T-helper 2 cell treated with Interferon-gamma antibody and Interleukin-4, amounts not matched to agents 100 ng/mL and 5 ng/mL, for 36 hours (primary cell): Measurements from ENCODE around the gene PIP4K2A. TPM values are rescaled to one million over a fixed set of nuclear protein-coding genes. Genes with fewer than 3 reads are reported as not detected.
"Not testable (repeated sequence)": the region's sequence is repeated elsewhere in the genome, so short reads cannot be mapped to it uniquely, and the experiment has no call there.

Experiments used
- intact Hi-C: fragments of 100-400 bp; cut with micrococcal nuclease; formaldehyde crosslinking; loops from one replicate; pipeline ENCODE4 v1.15.1; 2023
- total RNA-seq: library from RNA; stranded (reverse); gene quantifications from 2 replicates; pipeline ENCODE4 v1.2.3, GENCODE V29; 2022

Gene PIP4K2A
- total RNA-seq, result 108 and 115 TPM in 2 replicates

DNA sequence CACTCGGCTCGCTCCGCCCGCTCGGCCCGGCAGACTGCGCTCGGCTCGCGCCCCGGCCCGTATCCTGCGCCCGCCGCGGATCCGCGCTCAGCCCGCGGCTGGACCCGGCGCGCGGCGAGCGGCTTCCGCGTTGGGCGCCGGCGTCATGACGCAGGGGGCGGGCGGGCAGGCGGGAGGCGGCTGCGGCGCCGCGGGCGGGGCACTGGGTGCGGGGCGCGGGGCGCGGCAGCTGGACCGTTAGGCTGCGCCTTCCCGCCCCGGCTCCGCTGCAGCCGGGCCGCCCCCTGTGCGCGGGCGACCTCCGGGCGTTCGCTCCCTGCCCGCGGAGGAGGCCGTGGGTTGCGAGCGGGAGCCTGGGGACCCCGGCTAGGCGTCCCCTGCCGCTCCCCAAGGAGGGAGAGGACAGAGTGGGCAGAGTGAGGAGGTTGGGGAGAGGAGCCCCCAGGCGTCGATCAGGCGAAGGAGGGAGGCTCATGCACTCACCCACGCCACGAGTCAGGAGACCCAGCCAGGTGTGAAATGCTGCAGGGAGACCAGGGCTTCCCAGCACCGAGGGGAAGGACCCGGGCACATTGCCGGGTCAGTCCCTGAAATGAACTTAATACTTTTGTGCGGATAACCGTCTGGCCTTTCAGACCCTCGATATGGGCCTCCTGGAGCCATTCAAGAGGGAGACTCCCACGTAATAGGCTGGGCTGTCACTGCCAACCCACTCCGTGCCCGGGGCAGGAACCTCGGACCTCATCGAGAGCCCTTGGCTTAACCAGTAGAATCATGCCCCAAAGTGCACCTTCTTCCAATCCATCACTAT is at the start of gene PIP4K2A:
Gene PIP4K2A (minus strand): TSS at position 100 of the 811 bp plus-strand sequence. CDS start 252 bp downstream, outside the sequence.
- intact Hi-C loops, result loop anchor here (1.0 to 10.0 kb wide), 9 partner anchors 32 to 712 kb away; partner anchors contain the start of genes BMI1, DNAJC1 and MSRB2

DNA sequence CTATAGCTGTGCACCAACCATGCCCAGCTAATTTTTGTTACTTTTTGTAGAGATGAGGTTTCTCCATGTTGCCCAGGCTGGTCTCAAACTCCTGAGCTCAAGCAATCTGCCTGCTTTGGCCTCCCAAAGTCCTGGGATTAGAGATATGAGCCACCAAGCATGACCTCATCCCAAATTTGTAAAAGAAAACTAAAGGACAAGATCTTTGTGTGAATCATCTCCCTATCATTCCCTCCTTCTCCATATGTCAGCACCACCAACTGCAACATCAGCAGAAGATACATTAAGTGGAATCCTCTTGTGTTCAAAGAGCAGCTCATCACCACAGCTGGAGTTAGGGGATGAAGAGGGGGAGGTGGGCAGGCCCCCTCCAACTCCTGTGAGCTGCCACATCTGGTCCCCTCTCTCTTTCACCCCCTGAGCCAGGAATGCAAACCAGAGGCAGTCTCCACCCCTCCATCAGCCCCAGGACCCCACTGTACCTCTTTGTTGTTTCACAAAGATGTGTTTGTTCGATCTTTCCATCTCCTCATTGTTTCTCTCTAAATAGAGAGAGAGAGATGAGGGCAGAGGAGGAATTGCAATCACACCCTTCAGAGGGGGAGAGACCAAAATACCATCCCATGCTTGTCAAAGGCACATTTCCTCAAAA is 47.3 kb upstream of the PIP4K2A start:
- intact Hi-C loops, result no loop called here

DNA sequence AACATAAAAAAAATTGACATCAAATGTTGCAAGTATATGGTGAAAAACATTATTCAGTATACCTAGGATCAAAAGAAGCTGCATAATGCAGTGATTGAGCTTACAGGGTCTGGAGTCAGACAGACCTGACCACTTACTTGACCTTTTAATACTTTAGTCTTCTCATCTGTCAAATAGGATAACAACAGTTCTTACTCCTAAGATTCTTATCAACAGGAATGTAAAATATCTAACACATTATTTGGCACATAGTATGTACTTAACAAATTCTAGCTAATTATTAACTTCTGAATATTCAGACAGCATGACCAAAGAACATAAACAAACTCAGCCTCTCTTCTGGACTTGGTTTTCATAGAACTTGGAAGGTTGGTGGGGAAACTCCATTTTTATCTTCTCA is 45.6 kb upstream of the PIP4K2A start:
- intact Hi-C loops, result no loop called here

DNA sequence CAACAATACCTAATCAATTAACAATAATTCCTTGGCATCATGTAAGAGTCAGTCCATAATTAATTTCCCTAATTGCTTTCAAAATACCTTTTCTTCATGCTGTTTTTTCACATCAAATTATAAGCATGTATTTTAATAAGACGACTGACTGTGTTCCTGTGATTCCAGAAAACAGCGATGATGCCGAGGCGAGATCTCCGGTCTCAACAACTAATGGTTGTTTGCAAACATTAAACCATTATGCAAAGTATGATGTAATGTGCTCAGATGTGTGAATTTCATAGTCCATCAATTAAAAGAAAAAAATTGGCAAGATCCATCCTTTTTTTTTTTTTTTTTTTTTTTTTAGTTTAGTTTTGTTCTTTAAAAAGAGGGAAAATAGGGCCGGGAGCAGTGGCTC is 44.5 kb upstream of the PIP4K2A start:
- intact Hi-C loops, result no loop called here

DNA sequence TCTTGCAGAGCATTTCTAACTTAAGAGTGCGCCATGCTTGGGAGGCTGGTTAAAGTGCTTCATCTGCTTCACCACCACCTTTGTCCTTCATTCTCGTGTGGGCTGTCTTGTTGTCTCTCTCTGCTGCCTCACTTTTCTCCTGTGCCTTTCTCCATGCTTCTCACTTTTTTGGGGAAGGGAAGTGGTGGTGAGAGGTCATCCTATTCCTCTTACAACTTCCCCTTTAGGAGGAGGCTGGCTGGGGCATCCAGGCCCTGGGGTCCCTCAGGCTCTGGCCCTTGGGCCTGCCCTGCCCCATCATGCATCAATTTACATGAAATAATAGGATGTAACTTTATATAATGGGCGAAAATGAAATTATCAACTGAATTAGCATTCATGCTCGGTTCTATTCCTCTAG is 39.9 kb upstream of the PIP4K2A start:
- intact Hi-C loops, result no loop called here

DNA sequence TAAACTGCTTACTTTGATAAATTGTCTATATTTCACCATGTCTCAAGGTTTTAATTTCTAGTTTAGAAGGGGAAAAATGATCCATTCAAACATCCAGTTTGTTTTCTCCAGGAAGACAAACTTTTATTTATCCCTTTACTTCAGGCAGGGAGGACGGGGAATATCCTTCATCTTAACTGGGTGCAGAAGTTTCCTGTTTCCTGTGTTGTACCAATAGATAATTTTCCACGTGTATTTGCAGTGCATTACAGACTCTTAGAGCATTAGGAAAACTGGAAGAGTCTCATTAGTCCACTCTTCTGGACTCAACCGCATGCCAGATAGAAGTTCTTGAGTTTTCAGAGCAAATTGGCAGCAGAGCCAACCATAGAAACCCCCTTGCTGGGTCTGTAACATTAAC is 39.4 kb upstream of the PIP4K2A start:
- intact Hi-C loops, result no loop called here

DNA sequence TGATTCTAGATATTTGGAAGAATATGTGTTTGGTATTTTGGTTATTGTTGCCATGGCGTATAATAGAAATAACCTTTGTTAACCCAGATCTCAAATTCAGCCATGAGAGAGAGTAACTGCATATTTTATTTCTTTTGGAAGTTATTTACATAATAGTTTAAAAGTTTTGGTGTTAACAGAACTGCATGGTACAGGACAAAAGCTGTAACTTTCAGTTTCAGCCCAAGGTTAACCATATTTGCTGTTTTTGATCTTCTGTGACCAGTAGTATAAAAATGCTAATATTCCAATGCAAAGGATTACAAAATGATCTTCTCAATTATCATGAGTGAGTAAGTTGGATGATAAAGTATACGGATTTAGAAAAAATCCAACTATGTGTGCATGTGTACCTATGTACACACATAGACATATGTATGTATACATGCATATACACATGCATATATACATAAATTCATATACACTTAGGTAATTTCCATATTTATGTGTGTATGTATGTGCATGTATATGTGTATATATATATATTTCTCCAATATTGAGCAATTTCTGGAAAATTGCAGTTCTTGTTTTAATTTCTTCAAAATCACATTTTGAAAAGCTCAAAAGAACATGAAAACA is 38.0 kb upstream of the PIP4K2A start:
- intact Hi-C loops, result no loop called here

DNA sequence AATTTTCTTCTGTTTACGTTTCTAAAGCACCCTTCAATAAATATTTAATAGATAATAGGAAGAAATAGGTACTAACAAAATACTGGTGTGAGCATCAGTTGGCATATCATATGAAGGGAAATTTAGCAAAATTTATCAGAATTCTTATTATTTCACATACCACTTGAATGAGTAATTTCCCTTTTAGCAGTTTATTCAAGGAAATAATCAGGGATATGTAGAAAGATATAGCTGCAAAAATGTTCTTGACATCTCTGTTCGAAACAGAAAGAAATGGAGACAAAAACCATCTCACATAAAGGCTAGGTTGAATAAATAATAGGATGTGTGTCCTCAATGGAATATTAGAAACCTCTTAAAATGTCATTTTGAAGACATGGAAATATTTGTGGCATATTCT is 35.8 kb upstream of the PIP4K2A start:
- intact Hi-C loops, result no loop called here

DNA sequence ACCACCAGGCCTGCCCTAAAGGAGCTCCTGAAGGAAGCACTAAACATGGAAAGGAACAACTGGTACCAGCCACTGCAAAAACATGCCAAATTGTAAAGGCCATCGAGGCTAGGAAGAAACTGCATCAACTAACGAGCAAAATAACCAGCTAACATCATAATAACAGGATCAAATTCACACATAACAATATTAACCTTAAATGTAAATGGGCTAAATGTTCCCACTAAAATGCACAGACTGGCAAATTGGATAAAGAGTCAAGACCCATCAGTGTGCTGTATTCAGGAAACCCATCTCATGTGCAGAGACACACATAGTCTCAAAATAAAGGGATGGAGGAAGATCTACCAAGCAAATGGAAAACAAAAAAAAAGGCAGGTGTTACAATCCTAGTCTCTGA is 30.5 kb upstream of the PIP4K2A start:
- intact Hi-C loops, result not testable (repeated sequence)

DNA sequence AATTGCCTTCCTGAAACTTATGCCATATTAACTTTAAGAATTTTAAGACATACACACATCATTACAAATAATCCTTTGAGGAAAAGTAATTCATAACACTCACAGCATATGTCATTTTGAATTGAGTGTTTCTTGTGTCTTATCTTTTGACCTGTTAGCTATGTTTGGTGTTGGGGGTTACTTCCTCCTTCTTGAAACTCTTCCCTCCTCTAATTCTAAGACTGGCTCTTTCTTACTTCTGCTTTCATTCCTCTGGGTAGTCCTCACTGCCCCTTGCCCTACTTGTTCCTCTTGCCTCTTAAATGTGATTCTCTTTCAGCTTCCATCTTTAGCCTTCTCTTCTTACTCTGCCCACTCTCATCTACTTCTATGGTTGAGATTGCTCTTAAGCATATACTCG is 28.3 kb upstream of the PIP4K2A start:
- intact Hi-C loops, result no loop called here

DNA sequence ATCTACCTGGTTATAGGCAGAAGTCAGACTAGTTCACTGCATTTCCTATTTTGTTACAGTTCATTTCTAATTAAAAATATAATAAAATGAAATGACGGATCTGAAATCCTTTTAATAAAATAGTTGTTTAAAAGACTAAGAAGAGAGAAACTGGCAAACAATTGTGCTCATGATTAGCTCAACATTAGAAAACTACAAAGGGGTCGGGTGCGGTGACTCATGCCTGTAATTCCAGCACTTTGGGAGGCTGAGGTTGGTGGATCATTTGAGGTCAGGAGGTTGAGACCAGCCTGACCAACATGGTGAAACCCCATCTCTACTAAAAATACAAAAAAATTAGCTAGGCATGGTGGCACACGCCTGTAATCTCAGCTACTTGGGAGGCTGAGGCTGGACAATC is 27.3 kb upstream of the PIP4K2A start:
- intact Hi-C loops, result not testable (repeated sequence)

DNA sequence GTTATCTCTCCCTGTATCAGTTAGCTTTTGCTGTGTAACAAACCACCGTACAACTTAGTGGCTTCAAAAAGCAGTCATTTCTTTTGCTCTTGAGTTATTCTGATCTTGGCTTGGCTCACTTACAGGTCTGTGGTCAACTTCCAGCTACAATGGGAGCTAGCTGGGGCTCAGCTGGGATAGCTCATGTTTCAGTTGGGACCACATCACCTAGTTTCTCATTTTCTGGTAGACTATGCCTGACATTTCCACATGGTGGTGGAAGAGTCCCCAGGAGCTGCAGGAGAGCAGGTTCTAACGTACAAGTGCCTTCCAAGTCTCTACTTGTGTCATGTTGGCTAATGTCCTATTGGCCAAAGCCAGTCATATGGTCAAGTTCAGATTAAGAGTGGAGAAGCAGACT is 25.8 kb upstream of the PIP4K2A start:
- intact Hi-C loops, result no loop called here

DNA sequence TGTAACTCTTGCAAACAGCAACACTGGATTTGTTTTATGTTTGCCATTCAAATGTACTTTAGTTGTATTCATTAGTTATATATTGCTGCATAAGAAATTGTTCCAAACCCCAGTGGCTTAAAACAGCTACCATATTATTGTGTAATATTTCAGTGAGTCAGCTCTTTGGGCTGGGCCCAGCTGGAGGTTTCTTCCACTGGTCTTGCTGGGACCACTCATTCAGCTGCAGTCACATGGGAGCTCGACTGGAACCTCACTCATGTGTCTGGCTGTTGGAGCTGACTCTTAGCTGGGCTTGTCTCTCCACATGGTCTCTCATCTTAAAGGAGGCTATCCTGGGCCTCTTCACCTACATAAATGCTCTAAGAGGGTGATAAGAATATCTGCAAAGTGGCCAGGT is 23.2 kb upstream of the PIP4K2A start:
- intact Hi-C loops, result no loop called here

DNA sequence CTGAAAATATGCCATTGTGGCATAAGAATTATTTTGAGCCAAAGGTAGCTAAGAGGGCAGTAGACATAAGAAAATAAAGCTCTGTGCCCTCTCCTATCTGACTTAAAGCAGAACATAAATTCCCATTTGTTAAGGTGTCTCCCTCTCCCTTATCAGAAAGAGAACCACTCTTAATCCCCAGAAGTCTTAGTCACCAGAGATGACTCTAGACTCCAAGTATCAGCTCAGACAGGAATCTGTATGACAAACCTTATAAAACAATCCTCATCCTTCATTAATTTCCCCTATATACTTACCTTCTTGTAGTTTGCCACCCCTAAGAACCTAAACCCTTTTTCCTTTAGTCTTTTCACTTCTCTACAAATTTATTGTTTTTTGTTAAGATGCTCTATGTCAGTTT is 21.8 kb upstream of the PIP4K2A start:
- intact Hi-C loops, result no loop called here

DNA sequence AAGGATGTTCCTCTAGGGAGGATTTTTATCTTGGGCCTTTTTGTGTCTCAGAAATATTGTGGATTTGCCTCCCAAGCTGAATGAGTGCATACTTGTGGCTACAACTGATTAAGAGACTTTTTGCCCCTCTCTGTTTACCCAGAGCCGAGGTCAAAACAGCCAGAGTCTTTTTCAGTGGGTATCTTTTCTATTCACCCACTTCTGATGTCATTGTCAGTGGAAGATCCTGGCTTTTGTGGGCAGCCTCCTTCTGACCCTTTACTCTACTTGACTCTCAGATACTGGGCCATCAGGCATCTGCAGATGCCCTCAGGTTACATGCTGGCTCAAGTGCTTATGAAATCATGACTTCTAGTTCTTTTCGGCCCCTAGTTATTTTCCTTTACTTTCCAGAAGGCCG is 19.6 kb upstream of the PIP4K2A start:
- intact Hi-C loops, result no loop called here

DNA sequence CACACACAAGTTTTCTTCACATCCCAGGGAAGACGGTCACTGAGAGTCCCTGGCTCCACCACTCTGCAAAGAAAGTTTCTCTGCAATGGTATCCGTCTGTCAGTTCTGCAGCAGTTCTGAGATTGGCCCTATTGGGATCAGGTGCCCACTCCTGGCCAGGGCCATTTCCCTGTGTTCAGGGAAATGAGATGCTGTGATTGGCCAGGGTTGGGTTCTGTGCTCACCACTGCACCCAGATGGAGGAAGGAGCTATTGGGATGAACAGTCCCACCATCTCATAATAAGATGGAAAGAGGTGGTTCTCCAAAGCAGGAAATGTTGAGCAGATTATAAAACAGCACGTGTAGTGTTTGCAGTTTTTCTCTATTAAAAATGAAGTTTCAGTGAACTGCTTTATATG is 13.3 kb upstream of the PIP4K2A start:
- intact Hi-C loops, result no loop called here

DNA sequence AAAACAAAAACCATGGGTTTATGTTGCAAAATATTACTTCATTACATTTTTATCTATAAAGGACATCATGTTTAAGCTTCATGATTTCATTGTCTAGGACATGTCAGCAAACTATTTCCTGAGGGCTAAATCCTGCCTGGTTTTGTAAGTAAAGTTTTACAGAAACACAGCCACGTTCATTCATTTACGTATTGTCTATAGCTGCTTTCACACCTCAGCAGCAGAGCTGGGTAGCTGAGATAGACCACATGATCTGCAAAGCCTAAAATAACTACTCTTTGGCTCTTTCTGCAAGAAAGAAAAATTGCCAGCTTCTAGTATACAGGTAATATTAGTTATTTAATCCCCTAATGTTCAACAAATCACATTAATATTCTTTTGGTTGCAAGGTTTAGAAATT is 12.7 kb upstream of the PIP4K2A start:
- intact Hi-C loops, result no loop called here

DNA sequence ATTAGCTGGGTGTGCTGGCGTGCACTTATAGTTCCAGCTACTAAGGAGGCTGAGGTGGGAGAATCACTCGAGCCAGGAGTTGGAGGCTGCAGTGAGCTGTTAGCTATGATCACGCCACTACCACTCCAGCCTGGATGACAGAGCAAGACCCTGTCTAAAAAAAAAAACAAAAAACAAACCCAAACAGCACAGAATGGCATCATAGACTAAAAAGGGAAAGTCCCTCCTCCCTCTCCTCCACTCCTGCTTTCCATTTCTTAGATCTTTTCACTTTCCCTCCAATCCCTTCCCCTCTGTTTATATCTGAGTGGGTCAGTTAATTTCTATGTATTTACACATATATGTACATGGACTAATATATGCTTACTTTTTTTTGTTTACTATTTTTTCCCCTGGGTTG is 10.4 kb upstream of the PIP4K2A start:
- intact Hi-C loops, result no loop called here

DNA sequence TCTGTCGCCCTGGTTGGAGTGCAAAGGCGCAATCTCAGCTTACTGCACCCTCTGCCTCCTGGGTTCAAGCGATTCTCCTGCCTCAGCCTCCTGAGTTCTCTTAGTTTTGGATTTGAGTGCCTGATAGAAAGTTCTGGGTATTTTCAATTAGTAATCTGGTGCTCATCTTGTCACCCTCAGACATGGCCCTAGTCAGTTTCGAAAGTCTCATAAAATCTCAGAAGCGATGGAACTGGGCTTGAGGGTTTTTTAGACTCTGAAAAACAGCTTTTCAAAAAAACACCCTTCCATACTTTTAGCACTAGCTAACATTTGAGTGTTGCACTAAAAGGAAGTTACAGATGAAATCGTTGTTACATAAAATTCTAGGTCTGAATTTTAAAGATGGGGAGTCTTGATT is 9.4 kb upstream of the PIP4K2A start:
- intact Hi-C loops, result no loop called here

DNA sequence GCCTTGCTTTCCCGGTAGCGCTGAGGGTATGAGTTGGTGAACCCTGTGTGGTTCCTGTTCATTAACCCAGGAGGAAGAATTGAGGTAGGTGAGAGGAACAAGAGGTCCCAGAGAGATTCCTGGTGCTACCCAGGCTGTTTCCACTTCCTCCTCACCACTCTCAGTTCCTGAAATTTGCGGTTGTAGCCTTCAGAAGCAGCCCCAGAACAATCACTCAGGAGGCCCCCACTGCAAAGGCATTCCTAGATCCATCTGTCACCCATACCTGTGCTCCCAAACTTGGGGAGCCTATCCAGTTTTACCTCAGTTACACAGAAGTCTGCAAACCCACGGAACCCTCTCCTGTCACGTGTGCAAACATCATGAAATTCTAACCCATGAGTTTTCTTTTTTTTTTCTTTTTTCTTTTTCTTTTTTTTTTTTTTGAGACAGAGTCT is 9.0 kb upstream of the PIP4K2A start:
- intact Hi-C loops, result no loop called here

DNA sequence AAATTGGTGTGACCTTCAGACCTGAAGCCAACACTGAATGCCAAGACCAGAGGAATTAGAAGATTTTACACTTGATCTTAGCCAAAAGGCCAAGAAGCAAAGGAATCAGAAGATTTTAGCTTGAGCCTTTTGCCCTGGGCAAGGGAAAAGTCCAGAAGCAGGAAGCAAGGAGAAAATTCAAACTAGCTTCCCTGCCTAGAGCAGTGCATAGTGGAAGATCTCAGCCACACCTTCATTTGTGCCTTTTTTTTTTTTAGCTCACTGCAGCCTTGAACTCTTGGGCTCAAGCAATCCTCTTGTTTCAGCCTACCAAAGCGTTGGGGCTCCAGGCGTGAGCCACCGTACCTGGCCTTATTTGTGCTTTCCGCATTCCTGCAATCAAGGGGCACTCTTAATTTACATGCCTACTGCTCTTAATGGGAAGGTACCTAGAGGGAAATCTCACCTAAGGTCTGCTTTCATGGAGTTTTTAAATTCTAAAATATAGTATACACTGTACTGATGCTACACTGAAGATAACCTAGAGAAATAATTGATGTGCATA is 8.3 kb upstream of the PIP4K2A start:
- intact Hi-C loops, result no loop called here

DNA sequence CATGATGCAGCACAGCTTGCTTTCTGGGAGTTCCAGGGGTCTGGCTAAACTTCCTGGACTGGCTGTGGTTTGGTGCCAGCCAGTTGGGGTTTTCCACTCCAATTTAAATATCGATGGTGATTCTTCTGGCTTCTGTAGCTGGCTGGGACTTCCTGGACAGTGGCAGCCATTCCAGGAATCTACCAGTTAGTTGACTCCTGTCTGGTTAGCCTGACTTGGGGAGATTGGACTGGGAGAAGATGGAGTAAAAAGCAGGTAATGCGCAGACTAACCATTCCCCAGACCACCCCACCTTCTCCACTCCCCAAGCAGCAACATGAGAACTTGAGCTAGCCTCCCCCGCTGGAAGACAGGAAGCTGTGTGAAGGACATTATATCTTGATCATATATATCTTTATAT is 6.3 kb upstream of the PIP4K2A start:
- intact Hi-C loops, result no loop called here
